HCT116 (cell line): ENCODE data around the gene FAM81A. TPM values are rescaled to one million over a fixed set of nuclear protein-coding genes. Genes with fewer than 3 reads are reported as not detected.

Experiments used
- ATAC-seq: fragments of 200-7000 bp; cut with Tn5 transposase; 2 replicates; pipeline ENCODE4 v1.9.1; 2020; ENCODE audit warnings: mild to moderate bottlenecking, moderate library complexity
- BruUV-seq: library from RNA; stranded (reverse); fragments of 400-500 nt; replicated peaks from 2 replicates; lab custom pipeline; 2021; lab: Mats Ljungman, UMichigan
- CTCF ChIA-PET: fragments of 300-600 bp; sonication (Branson Sonifier 250); formaldehyde crosslinking; loops from one replicate; lab custom pipeline; 2021; ENCODE audit warnings: antibody characterized with exemption; lab: Charles Lee
- POLR2A ChIA-PET: fragments of 300-600, 350-600 bp; sonication (Branson Sonifier 250); formaldehyde crosslinking; loops from one replicate; lab custom pipeline; 2021; ENCODE audit warnings: antibody characterized with exemption; lab: Charles Lee
- RAD21 ChIA-PET, 2 experiments: fragments of 300-600 bp; sonication (Branson Sonifier 250); formaldehyde crosslinking; loops; one replicate each; lab custom pipeline; 2023; ENCODE audit warnings: low total read pairs in 2 of 2; ENCODE audit not compliant: uncharacterized antibody in 2 of 2, unreplicated experiment in 2 of 2, low non-redundant PET in 1 of 2; lab: Charles Lee
- DNase-seq: peaks from one replicate; pipeline ENCODE4 v3.0.0-alpha.2; 2010; ENCODE audit warnings: low read depth, low spot score
- H2AFZ ChIP-seq: fragments of 200-600 bp; shearing (Covaris generic), sonication (generic); 2 replicates; pipeline ENCODE4 v1.6.1; 2017; ENCODE audit warnings: low read depth, mixed run types, mixed read lengths, antibody characterized with exemption, low read length; ENCODE audit not compliant: poor library complexity, severe bottlenecking
- H3K27ac ChIP-seq: 2 replicates; pipeline ENCODE4 v1.5.1; 2012; ENCODE audit warnings: low read depth, low read length
- H3K27me3 ChIP-seq: fragments of 200-600 bp; sonication (generic); 2 replicates; pipeline ENCODE4 v1.6.1; 2016; ENCODE audit warnings: mixed run types, low read length, mixed read lengths; ENCODE audit not compliant: insufficient read depth
- H3K36me3 ChIP-seq, 2 experiments: fragments of 200-500 bp in 1 of 2; fragments of 200-600 bp in 1 of 2; sonication (Bioruptor generic) in 1 of 2; sonication (generic) in 1 of 2; 2 replicates each; pipeline versions ENCODE4 v1.5.1 to v1.6.1; 2014 to 2016; ENCODE audit warnings: low read length in 2 of 2, inconsistent platforms in 1 of 2, mixed read lengths in 1 of 2, mixed run types in 1 of 2; ENCODE audit not compliant: insufficient read depth in 2 of 2, control insufficient read depth in 1 of 2
- H3K4me1 ChIP-seq, 2 experiments: fragments of 200-600 bp in 1 of 2; sonication (generic) in 1 of 2; 2 replicates each; pipeline versions ENCODE4 v1.5.1 to v1.6.1; 2012 to 2017; ENCODE audit warnings: low read length in 2 of 2, inconsistent platforms in 1 of 2, mild to moderate bottlenecking in 1 of 2, mixed read lengths in 1 of 2, mixed run types in 1 of 2, moderate library complexity in 1 of 2; ENCODE audit not compliant: insufficient read depth in 2 of 2, control insufficient read depth in 1 of 2
- H3K4me2 ChIP-seq: fragments of 200-600 bp; sonication (generic); 2 replicates; pipeline ENCODE4 v1.6.1; 2017; ENCODE audit warnings: mixed run types, low read length, mixed read lengths
- H3K4me3 ChIP-seq, 2 experiments: fragments of 200-600 bp in 1 of 2; sonication (generic) in 1 of 2; replicated peaks in 1 of 2; 2 replicates each; pipeline ENCODE4 v1.5.1; 2011 to 2016; ENCODE audit warnings: low read length in 2 of 2, control low read depth in 1 of 2, low read depth in 1 of 2, mild to moderate bottlenecking in 1 of 2, mixed read lengths in 1 of 2, mixed run types in 1 of 2
- H3K79me2 ChIP-seq: fragments of 200-600 bp; sonication (generic); 2 replicates; pipeline ENCODE4 v1.6.1; 2017; ENCODE audit warnings: mild to moderate bottlenecking, mixed run types, low read length, moderate library complexity, mixed read lengths; ENCODE audit not compliant: insufficient read depth
- H3K9ac ChIP-seq: fragments of 200-600 bp; sonication (generic); 2 replicates; pipeline ENCODE4 v1.6.1; 2016; ENCODE audit warnings: low read length, mixed read lengths
- H3K9me2 ChIP-seq: fragments of 200-600 bp; sonication (generic), shearing (Covaris generic); 2 replicates; pipeline ENCODE4 v1.6.1; 2017; ENCODE audit warnings: mixed run types, mild to moderate bottlenecking, moderate library complexity; ENCODE audit not compliant: insufficient read depth
- H3K9me3 ChIP-seq, 2 experiments: fragments of 200-500 bp in 1 of 2; fragments of 200-600 bp in 1 of 2; sonication (Bioruptor generic) in 1 of 2; sonication (generic) in 1 of 2; 2 replicates each; pipeline ENCODE4 v1.6.1; 2014 to 2017; ENCODE audit warnings: low read length in 2 of 2, mixed read lengths in 2 of 2, inconsistent platforms in 1 of 2, low read depth in 1 of 2, mild to moderate bottlenecking in 1 of 2, mixed run types in 1 of 2, moderate library complexity in 1 of 2; ENCODE audit not compliant: control insufficient read depth in 1 of 2, insufficient read depth in 1 of 2
- H4K20me1 ChIP-seq: fragments of 200-600 bp; sonication (generic), shearing (Covaris generic); 2 replicates; pipeline ENCODE4 v1.6.1; 2017; ENCODE audit warnings: mixed run types, mild to moderate bottlenecking, moderate library complexity; ENCODE audit not compliant: insufficient read depth
- ATF3 ChIP-seq: IDR thresholded peaks from 2 replicates; pipeline ENCODE4 v1.6.1; 2012
- CEBPB ChIP-seq: IDR thresholded peaks from 2 replicates; pipeline ENCODE4 v1.6.1; 2012; ENCODE audit warnings: low read depth
- EGR1 ChIP-seq: IDR thresholded peaks from 2 replicates; pipeline ENCODE4 v1.6.1; 2012; ENCODE audit warnings: low read depth
- EZH2 ChIP-seq: fragments of 200-600 bp; sonication (generic); IDR thresholded peaks from 2 replicates; pipeline ENCODE4 v1.6.1; 2017; ENCODE audit warnings: antibody characterized with exemption, mixed run types
- EZH2phosphoT487 ChIP-seq: fragments of 200-600 bp; IDR thresholded peaks from 2 replicates; pipeline ENCODE4 v1.6.1; 2018; ENCODE audit warnings: antibody characterized with exemption, borderline replicate concordance
- FOSL1 ChIP-seq: IDR thresholded peaks from 2 replicates; pipeline ENCODE4 v1.6.1; 2012; ENCODE audit warnings: low read depth
- SIN3A ChIP-seq: IDR thresholded peaks from 2 replicates; pipeline ENCODE4 v1.6.1; 2012; ENCODE audit warnings: low read depth
- SRF ChIP-seq: IDR thresholded peaks from 2 replicates; pipeline ENCODE4 v1.6.1; 2012; ENCODE audit warnings: low read depth
- TCF7L2 ChIP-seq: IDR thresholded peaks from 2 replicates; pipeline ENCODE4 v1.7.0; 2011; ENCODE audit warnings: borderline replicate concordance, inconsistent platforms; ENCODE audit not compliant: insufficient read depth, insufficient read length; ENCODE audit errors: extremely low read depth
- YY1 ChIP-seq: IDR thresholded peaks from 2 replicates; pipeline ENCODE4 v1.6.1; 2011; ENCODE audit warnings: low read length, low read depth, moderate library complexity, mild to moderate bottlenecking; ENCODE audit not compliant: insufficient replicate concordance; ENCODE audit errors: extremely low read depth
- ZFX ChIP-seq: fragments of 450-650 bp; IDR thresholded peaks from 2 replicates; pipeline ENCODE4 v1.6.1; 2017
- intact Hi-C: fragments of 100-400 bp; cut with micrococcal nuclease; formaldehyde crosslinking; loops from 2 replicates; pipeline ENCODE4 v1.10.0; 2022
- total RNA-seq: library from RNA; stranded (reverse); gene quantifications from one replicate; pipeline ENCODE4 v1.2.1, GENCODE V29; 2021; ENCODE audit not compliant: unreplicated experiment

FAM81A gene
- total RNA-seq, 1 experiment from 2014 or later: 6.6 TPM

- ChIA-PET POLR2A (no interaction called here), RAD21 (no interaction called here), CTCF (interaction anchor here (1.4 kb wide), 1 partner anchor 12 kb away, joined by 4 read pairs; no protein-coding TSS in a partner anchor)
- Histone ChIP-seq H3K27ac (no peak overlapping the region), H3K9me3 (no peaks in the 10 kb centered on the region), H4K20me1 (no peaks in the 10 kb centered on the region), H3K27me3 (no peaks in the 10 kb centered on the region), H3K4me2 (no peak overlapping the region), H3K4me3 (no peak overlapping the region), H3K36me3 (no peaks in the 10 kb centered on the region), H3K9ac (no peak overlapping the region), H3K9me2 (no peaks in the 10 kb centered on the region), H3K79me2 (no peaks in the 10 kb centered on the region), H3K4me1 (peaks cover 0 to 10% of the 10 kb centered on the region in 2 experiments; a peak in 2 of 4 replicates), H2AFZ (no peak overlapping the region)
- ATAC-seq (no peak), DNase-seq (no peak)
- BruUV-seq: no TSS peak
- TF ChIP-seq ZFX: no peak
- no peak for TF ChIP-seq ATF3
- TF ChIP-seq SIN3A: no peak
- no peak for TF ChIP-seq FOSL1
- no peak for TF ChIP-seq EZH2phosphoT487
- no peak for TF ChIP-seq YY1
- intact Hi-C loops: no loop called here
Measured at GRCh38 chr15:59550956-59551355, 113.0 kb downstream of the FAM81A start.

DNA sequence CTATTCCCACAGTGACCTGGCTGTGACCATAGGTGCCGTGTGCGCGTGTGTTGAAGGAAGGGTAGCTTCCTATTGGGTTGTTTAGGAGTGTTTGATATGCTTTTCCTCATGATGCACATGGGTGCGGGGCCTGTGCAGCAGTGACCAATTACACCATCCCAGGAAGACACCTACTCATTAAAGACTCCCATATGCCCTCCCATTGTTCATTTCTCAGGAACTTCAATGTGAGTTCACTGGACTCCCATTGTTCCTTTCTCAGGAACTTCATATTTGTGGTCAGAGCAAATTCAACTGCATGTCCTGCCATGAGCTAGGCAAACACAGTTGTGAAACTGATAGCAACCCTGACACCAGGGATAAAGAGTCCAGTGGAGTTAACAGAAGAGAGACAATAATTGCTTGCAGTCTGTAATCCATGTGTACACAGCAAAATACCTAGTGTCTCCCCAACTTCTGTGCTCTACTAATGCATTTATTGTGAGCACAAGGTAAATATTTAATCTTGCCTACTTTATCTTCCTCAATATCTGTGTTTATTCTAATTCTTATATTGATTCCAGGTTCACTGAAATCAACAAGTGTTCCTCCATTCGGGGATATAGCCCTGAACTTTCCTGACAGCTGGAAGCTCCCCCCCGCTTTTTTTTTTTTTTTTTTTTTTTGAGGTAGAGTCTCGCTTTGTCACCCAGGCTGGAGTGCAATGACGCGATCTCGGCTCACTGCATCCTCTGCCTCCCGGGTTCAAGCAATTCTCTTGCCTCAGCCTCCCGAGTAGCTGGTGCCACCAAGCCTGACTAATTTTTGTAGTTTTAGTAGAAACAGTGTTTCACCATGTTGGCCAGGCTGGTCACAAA lies 116.1 kb downstream of the FAM81A start:
- H3K4me2 ChIP-seq: no peak overlapping the region
- no peak overlapping the region for H3K9ac ChIP-seq
- H3K36me3 ChIP-seq: no peaks in the 10 kb centered on the region
- CTCF ChIA-PET: no interaction called here
- no peak overlapping the region for H2AFZ ChIP-seq
- no peaks in the 10 kb centered on the region for H3K9me2 ChIP-seq
- TF ChIP-seq TCF7L2 (no peak), SRF (no peak), EGR1 (no peak), EZH2 (no peak), EZH2phosphoT487 (no peak), CEBPB (no peak)
- no peak overlapping the region for H3K4me3 ChIP-seq
- no peaks in the 10 kb centered on the region for H4K20me1 ChIP-seq
- no peaks in the 10 kb centered on the region for H3K9me3 ChIP-seq
- ATAC-seq (peak; percentile 46; the same call in 1 of the 2 replicates), DNase-seq (no peak)
- H3K79me2 ChIP-seq: no peaks in the 10 kb centered on the region
- RAD21 ChIA-PET: no interaction called here
- no peak overlapping the region for H3K27ac ChIP-seq
- H3K4me1 ChIP-seq: peaks cover 2 to 17% of the 10 kb centered on the region in 2 experiments; a peak in 2 of 4 replicates
- POLR2A ChIA-PET: no interaction called here
- no peaks in the 10 kb centered on the region for H3K27me3 ChIP-seq
- BruUV-seq: no TSS peak
- intact Hi-C loops: no loop called here
